IMR-90 (cell line): ENCODE results near the gene ADH5. TPM values are rescaled to one million over a fixed set of nuclear protein-coding genes. Genes with fewer than 3 reads are reported as not detected.

ENCODE experiments used
- ATAC-seq: fragments of 200-7000 bp; cut with Tn5 transposase; 2 replicates; pipeline ENCODE4 v1.9.1; 2020; ENCODE audit warnings: low read depth, mild to moderate bottlenecking, moderate library complexity
- BruUV-seq: library from RNA; stranded (reverse); fragments of 400-500 nt; replicated peaks from 2 replicates; lab custom pipeline; 2021; lab: Mats Ljungman, UMichigan
- CTCF ChIA-PET: fragments of 300-600 bp; formaldehyde crosslinking; extraction: SDS; loops from one replicate; lab custom pipeline; 2021; ENCODE audit warnings: antibody characterized with exemption; lab: Yijun Ruan, JAX
- POLR2A ChIA-PET: fragments of 300-600 bp; sonication (Branson Sonifier 250); formaldehyde crosslinking; loops from one replicate; lab custom pipeline; 2022; ENCODE audit warnings: antibody characterized with exemption; ENCODE audit not compliant: unreplicated experiment; lab: Charles Lee
- DNase-seq: peaks from one replicate; pipeline ENCODE4 v3.0.0; 2013
- H2AFZ ChIP-seq: replicated peaks from 2 replicates; pipeline ENCODE3; 2013; ENCODE audit warnings: low read length, mild to moderate bottlenecking; ENCODE audit not compliant: poor library complexity
- H2AK5ac ChIP-seq: 2 replicates; pipeline ENCODE4 v1.6.1; 2013; ENCODE audit warnings: low read depth, low read length, inconsistent platforms
- H2AK9ac ChIP-seq: replicated peaks from 2 replicates; pipeline ENCODE3; 2013; ENCODE audit warnings: mild to moderate bottlenecking, low read depth, low read length, moderate library complexity; ENCODE audit not compliant: poor library complexity
- H2BK120ac ChIP-seq: 2 replicates; pipeline ENCODE4 v1.6.1; 2013; ENCODE audit warnings: low read depth, low read length, inconsistent platforms
- H2BK15ac ChIP-seq: 3 replicates; pipeline ENCODE4 v1.6.1; 2013; ENCODE audit warnings: low read depth, low read length, inconsistent platforms
- H2BK20ac ChIP-seq: 2 replicates; pipeline ENCODE4 v1.6.1; 2013; ENCODE audit warnings: low read depth, mild to moderate bottlenecking, inconsistent platforms, low read length, moderate library complexity
- H2BK5ac ChIP-seq: 2 replicates; pipeline ENCODE4 v1.6.1; 2013; ENCODE audit warnings: mild to moderate bottlenecking, low read depth, low read length, inconsistent platforms; ENCODE audit not compliant: poor library complexity, severe bottlenecking
- H3K14ac ChIP-seq: replicated peaks from 2 replicates; pipeline ENCODE4 v1.6.1; 2013; ENCODE audit warnings: low read depth, low read length, inconsistent platforms
- H3K18ac ChIP-seq: 2 replicates; pipeline ENCODE4 v1.6.1; 2013; ENCODE audit warnings: low read depth, low read length, control low read depth
- H3K23ac ChIP-seq: 2 replicates; pipeline ENCODE4 v1.6.1; 2013; ENCODE audit warnings: low read depth, low read length, inconsistent platforms
- H3K27ac ChIP-seq: 2 replicates; pipeline ENCODE4 v1.5.1; 2013; ENCODE audit warnings: mild to moderate bottlenecking, control low read depth, low read length; ENCODE audit not compliant: insufficient read depth
- H3K27me3 ChIP-seq: 2 replicates; pipeline ENCODE4 v1.6.1; 2013; ENCODE audit warnings: low read length; ENCODE audit not compliant: control insufficient read depth, insufficient read depth
- H3K36me3 ChIP-seq: 2 replicates; pipeline ENCODE4 v1.6.1; 2013; ENCODE audit warnings: low read length, mixed read lengths; ENCODE audit not compliant: control insufficient read depth, insufficient read depth
- H3K4ac ChIP-seq: 2 replicates; pipeline ENCODE4 v1.6.1; 2013; ENCODE audit warnings: low read depth, low read length, inconsistent platforms
- H3K4me1 ChIP-seq: 2 replicates; pipeline ENCODE4 v1.6.1; 2013; ENCODE audit warnings: low read length, mixed read lengths; ENCODE audit not compliant: control insufficient read depth, insufficient read depth
- H3K4me2 ChIP-seq: 2 replicates; pipeline ENCODE4 v1.6.1; 2013; ENCODE audit warnings: low read depth, mild to moderate bottlenecking, control low read depth, low read length, moderate library complexity
- H3K4me3 ChIP-seq: 2 replicates; pipeline ENCODE4 v1.5.1; 2013; ENCODE audit warnings: low read depth, mild to moderate bottlenecking, control low read depth, low read length, moderate library complexity; ENCODE audit not compliant: insufficient read depth
- H3K56ac ChIP-seq: 2 replicates; pipeline ENCODE4 v1.6.1; 2013; ENCODE audit warnings: low read length, inconsistent platforms; ENCODE audit not compliant: insufficient read depth; ENCODE audit errors: extremely low read depth
- H3K79me1 ChIP-seq, 2 experiments: 2 replicates each; pipeline ENCODE4 v1.6.1; 2013; ENCODE audit warnings: low read length in 2 of 2, inconsistent platforms in 1 of 2, low read depth in 1 of 2
- H3K9ac ChIP-seq: 2 replicates; pipeline ENCODE4 v1.6.1; 2013; ENCODE audit warnings: low read depth, low read length, control low read depth
- H3K9me1 ChIP-seq: 2 replicates; pipeline ENCODE4 v1.6.1; 2013; ENCODE audit warnings: low read length, inconsistent platforms; ENCODE audit not compliant: insufficient read depth
- H3K9me3 ChIP-seq: 2 replicates; pipeline ENCODE4 v1.6.1; 2013; ENCODE audit warnings: low read length; ENCODE audit not compliant: control insufficient read depth, insufficient read depth
- H4K20me1 ChIP-seq: 2 replicates; pipeline ENCODE4 v1.6.1; 2013; ENCODE audit warnings: low read length, inconsistent platforms; ENCODE audit not compliant: insufficient read depth
- H4K5ac ChIP-seq: 2 replicates; pipeline ENCODE4 v1.6.1; 2013; ENCODE audit warnings: mild to moderate bottlenecking, low read depth, low read length, control low read depth
- H4K8ac ChIP-seq, 2 experiments: 2 replicates each; pipeline ENCODE4 v1.6.1; 2013; ENCODE audit warnings: low read depth in 2 of 2, low read length in 2 of 2, control low read depth in 1 of 2, inconsistent platforms in 1 of 2
- H4K91ac ChIP-seq: 2 replicates; pipeline ENCODE4 v1.6.1; 2013; ENCODE audit warnings: low read depth, low read length, inconsistent platforms; ENCODE audit not compliant: insufficient read depth
- ELK1 ChIP-seq: fragments of 150-350 bp; IDR thresholded peaks from 2 replicates; pipeline ENCODE4 v1.6.1; 2016; ENCODE audit warnings: low read depth, mild to moderate bottlenecking, low read length, moderate library complexity, borderline replicate concordance
- POLR2A ChIP-seq: IDR thresholded peaks from 2 replicates; pipeline ENCODE4 v1.6.1; 2012; ENCODE audit warnings: mild to moderate bottlenecking, low read depth, low read length
- WGBS, 2 experiments: methylation state at CpG; one replicate each; pipeline versions ENCODE4 v1.1.5 to v1.1.7; 2013; ENCODE audit warnings: missing lambda C conversion rate in 2 of 2; ENCODE audit not compliant: insufficient read length in 1 of 2; ENCODE audit errors: extremely low coverage in 2 of 2; 5-methylcytosine and 5-hydroxymethylcytosine counted together
- dilution Hi-C: fragments of 300-500 bp; cut with HindIII; formaldehyde crosslinking; loops from one replicate; pipeline ENCODE4 v1.14.3; 2018; ENCODE audit warnings: low sequenced_read_pairs; ENCODE audit not compliant: unreplicated experiment
- in situ Hi-C: fragments of 300-500 bp; cut with MboI; formaldehyde crosslinking; loops from 3 replicates; pipeline ENCODE4 v1.14.3; 2019; ENCODE audit warnings: low sequenced_read_pairs, inconsistent platforms, mixed read lengths
- intact Hi-C: fragments of 100-400 bp; cut with micrococcal nuclease; formaldehyde crosslinking; loops from 2 replicates; pipeline ENCODE4 v1.10.0; 2022
- polyA plus RNA-seq, 3 experiments: library from polyadenylated mRNA; depleted of rRNA; stranded (reverse); fragments of >200 nt; gene quantifications; 2 replicates each; pipeline ENCODE4 v1.2.3, GENCODE V29; 2012; ENCODE audit warnings: low replicate concordance in 1 of 3
- total RNA-seq: library from RNA; depleted of rRNA; stranded (reverse); fragments of >200 nt; gene quantifications from 2 replicates; pipeline ENCODE4 v1.2.3, GENCODE V29; 2012

The ADH5 gene
- total and polyA plus RNA-seq, 2 of the 4 experiments (the other 2 are of a cell fraction) = 140 to 178 TPM

GRCh38 chr4:99120501-99120900 lies 31.9 kb upstream of the ADH5 start:
- Histone ChIP-seq H2AK9ac (no peak overlapping the region), H3K9ac (no peak overlapping the region), H2BK120ac (no peak overlapping the region), H4K20me1 (no peaks in the 10 kb centered on the region), H2AFZ (no peak overlapping the region), H3K9me3 (no peaks in the 10 kb centered on the region), H4K8ac (no peak overlapping the region), H2BK5ac (no peak overlapping the region), H4K5ac (no peak overlapping the region), H3K79me1 (no peaks in the 10 kb centered on the region), H3K9me1 (no peaks in the 10 kb centered on the region), H2AK5ac (no peak overlapping the region), H3K4me2 (no peak overlapping the region), H3K14ac (no peak overlapping the region), H4K91ac (no peak overlapping the region), H3K23ac (no peak overlapping the region), H2BK15ac (no peak overlapping the region), H2BK20ac (no peak overlapping the region), H3K27me3 (no peaks in the 10 kb centered on the region), H3K4ac (no peak overlapping the region), H3K56ac (no peak overlapping the region), H3K4me1 (no peaks in the 10 kb centered on the region), H3K18ac (no peak overlapping the region), H3K36me3 (no peaks in the 10 kb centered on the region), H3K4me3 (no peak overlapping the region), H3K27ac (no peak overlapping the region)
- dilution Hi-C loops = no loop called here
- in situ Hi-C loops = loop anchor here (5.0 kb wide), 1 partner anchor 292 kb away; no protein-coding TSS in a partner anchor
- intact Hi-C loops = no loop called here
- WGBS, 2 experiments = no CpG with 5 or more reads among the region's 5 CpGs
- no peak for ATAC-seq
- DNase-seq = no peak
- POLR2A ChIA-PET = no interaction called here
- TF ChIP-seq POLR2A (no peak), ELK1 (no peak)
- CTCF ChIA-PET = interaction anchor here (0.8 to 1.8 kb wide), 2 partner anchors 284 to 342 kb away, joined by 3 to 7 read pairs; no protein-coding TSS in a partner anchor
- no TSS peak for BruUV-seq
